K562 (cell line): Measurements from ENCODE around the gene NUP205. TPM values are rescaled to one million over a fixed set of nuclear protein-coding genes. Genes with fewer than 3 reads are reported as not detected.

Source experiments
- ATF1 ChIP-seq, 2 experiments: fragments of 450-650 bp in 1 of 2; IDR thresholded peaks; 2 replicates each; pipeline ENCODE4 v1.6.1; 2016; ENCODE audit warnings: missing compliant biosample characterization in 1 of 2, missing genetic modification characterization in 1 of 2
- CEBPG ChIP-seq, 3 experiments: fragments of 200-800 bp in 1 of 3; sonication (Bioruptor generic) in 1 of 3; sonication (generic) in 1 of 3; formaldehyde crosslinking in 1 of 3; IDR thresholded peaks in 2 of 3; conservative IDR thresholded peaks in 1 of 3; 2 replicates each; pipeline versions ENCODE4 v1.6.1 to v1.8.0; 2016 to 2022; ENCODE audit warnings: missing compliant biosample characterization in 2 of 3, missing genetic modification characterization in 2 of 3, mild to moderate bottlenecking in 1 of 3, missing genetic modification reagents in 1 of 3
- CHCHD3 ChIP-seq: fragments of 250-450 bp; sonication (Bioruptor Pico); IDR thresholded peaks from 2 replicates; pipeline ENCODE4 v2.1.2; 2022; ENCODE audit warnings: mild to moderate bottlenecking
- CTBP1 ChIP-seq: fragments of 450-650 bp; IDR thresholded peaks from 2 replicates; pipeline ENCODE4 v1.6.1; 2016; ENCODE audit warnings: borderline replicate concordance
- CXXC5 ChIP-seq: fragments of 250-450 bp; sonication (Bioruptor Pico); IDR thresholded peaks from 2 replicates; pipeline ENCODE4 v1.8.0; 2022; ENCODE audit warnings: inconsistent platforms, mild to moderate bottlenecking, moderate library complexity
- ILK ChIP-seq: fragments of 450-650 bp; IDR thresholded peaks from 2 replicates; pipeline ENCODE4 v1.6.1; 2016; ENCODE audit warnings: missing genetic modification characterization, low read depth, mild to moderate bottlenecking, missing compliant biosample characterization, moderate library complexity, borderline replicate concordance
- KDM1A ChIP-seq, 2 experiments: fragments of 450-650 bp; IDR thresholded peaks; 2 replicates each; pipeline ENCODE4 v1.6.1; 2016; ENCODE audit warnings: mild to moderate bottlenecking in 2 of 2
- KHSRP ChIP-seq: fragments of 450-650 bp; IDR thresholded peaks from 2 replicates; pipeline ENCODE4 v1.6.1; 2017
- MAFK ChIP-seq: IDR thresholded peaks from 2 replicates; pipeline ENCODE4 v1.6.1; 2011; ENCODE audit warnings: low read length, improper control_type of control experiment
- MEF2A ChIP-seq: IDR thresholded peaks from 2 replicates; pipeline ENCODE4 v1.6.1; 2011; ENCODE audit warnings: low read depth, mild to moderate bottlenecking, low read length, moderate library complexity; ENCODE audit not compliant: control insufficient read depth
- MEIS2 ChIP-seq: fragments of 450-650 bp; IDR thresholded peaks from 2 replicates; pipeline ENCODE4 v1.6.1; 2014; ENCODE audit warnings: mild to moderate bottlenecking; ENCODE audit not compliant: partially characterized antibody
- MTA3 ChIP-seq: fragments of 450-650 bp; formaldehyde crosslinking; IDR thresholded peaks from 2 replicates; pipeline ENCODE4 v1.6.1; 2017; ENCODE audit warnings: mild to moderate bottlenecking, borderline replicate concordance
- MYNN ChIP-seq, 2 experiments: sonication (generic); formaldehyde crosslinking in 1 of 2; IDR thresholded peaks; 2 replicates each; pipeline versions ENCODE4 v1.5.0 to v1.6.1; 2016 to 2020; ENCODE audit warnings: antibody characterized with exemption in 1 of 2, missing genetic modification reagents in 1 of 2
- NR2C1 ChIP-seq, 2 experiments: fragments of 450-650 bp; IDR thresholded peaks; 2 replicates each; pipeline ENCODE4 v1.6.1; 2017; ENCODE audit warnings: mild to moderate bottlenecking in 2 of 2, antibody characterized with exemption in 1 of 2, inconsistent platforms in 1 of 2, missing compliant biosample characterization in 1 of 2, missing genetic modification characterization in 1 of 2
- RBBP5 ChIP-seq: fragments of 200-600 bp; sonication (generic); IDR thresholded peaks from 2 replicates; pipeline ENCODE4 v1.6.1; 2012; ENCODE audit warnings: borderline replicate concordance, mild to moderate bottlenecking, low read length, control low read depth, inconsistent platforms; ENCODE audit not compliant: insufficient read depth, poor library complexity, severe bottlenecking
- RBM22 ChIP-seq: fragments of 200-400 bp; formaldehyde crosslinking; IDR thresholded peaks from 2 replicates; pipeline ENCODE4 v1.6.1; 2018; ENCODE audit warnings: low read length, low read depth; ENCODE audit not compliant: poor library complexity, severe bottlenecking
- RCOR1 ChIP-seq, 2 experiments: IDR thresholded peaks; 2 replicates each; pipeline ENCODE4 v1.6.1; 2012; ENCODE audit warnings: low read depth in 2 of 2, low read length in 2 of 2, borderline replicate concordance in 1 of 2, improper control_type of control experiment in 1 of 2
- TEAD1 ChIP-seq, 2 experiments: fragments of 450-650 bp in 1 of 2; sonication (generic) in 1 of 2; formaldehyde crosslinking; IDR thresholded peaks; 2 replicates each; pipeline versions ENCODE4 v1.4.0 to v1.8.0; 2020 to 2022; ENCODE audit warnings: mild to moderate bottlenecking in 2 of 2, missing genetic modification reagents in 1 of 2
- ZBED1 ChIP-seq: IDR thresholded peaks from 2 replicates; pipeline ENCODE4 v1.6.1; 2014
- ZNF224 ChIP-seq: sonication (generic); formaldehyde crosslinking; IDR thresholded peaks from 2 replicates; pipeline ENCODE4 v1.8.0; 2022; ENCODE audit warnings: mild to moderate bottlenecking, missing genetic modification reagents
- ZNF347 ChIP-seq: fragments of 450-650 bp; formaldehyde crosslinking; IDR thresholded peaks from 2 replicates; pipeline ENCODE4 v1.4.0; 2020; ENCODE audit warnings: low read depth, mild to moderate bottlenecking, moderate library complexity
- ZNF408 ChIP-seq: fragments of 250-450 bp; sonication (Bioruptor Pico); IDR thresholded peaks from 2 replicates; pipeline ENCODE4 v1.4.0; 2020; ENCODE audit warnings: low read depth, mild to moderate bottlenecking, moderate library complexity
- polyA plus RNA-seq, 8 experiments: library from polyadenylated mRNA; depleted of rRNA in 4 of 8; stranded (reverse) in 5 of 8; unstranded in 3 of 8; fragments of >200 nt; fragmentation: Nextera tagmentation in 2 of 8; fragmentation: Illumina TruSeq in 1 of 8; extraction: Ambion mirVana in 2 of 8; extraction: Trizol in 1 of 8; gene quantifications; 2 replicates each; pipeline versions ENCODE4 v1.2.1 to v1.2.3, GENCODE V29; 2011 to 2014; ENCODE audit warnings: inconsistent platforms in 1 of 8, missing spikeins in 1 of 8
- total RNA-seq, 7 experiments: library from RNA; depleted of rRNA in 6 of 7; stranded (reverse); fragments of >200 nt in 6 of 7; fragmentation: Illumina TruSeq in 2 of 7; extraction: Trizol in 2 of 7; gene quantifications; 2 replicates each; pipeline versions ENCODE4 v1.2.1 to v1.2.3, GENCODE V29; 2011 to 2021; ENCODE audit warnings: low replicate concordance in 1 of 7
- TF ChIP-seq, protein P1 (sequence below): fragments of 450-650 bp; formaldehyde crosslinking; IDR thresholded peaks from 2 replicates; pipeline ENCODE4 v1.4.0; 2020; ENCODE audit warnings: mild to moderate bottlenecking, moderate library complexity
- TF ChIP-seq, protein P2 (sequence below), 2 experiments: fragments of 200-800 bp in 1 of 2; sonication (Bioruptor generic) in 1 of 2; sonication (generic) in 1 of 2; formaldehyde crosslinking in 1 of 2; IDR thresholded peaks in 1 of 2; conservative IDR thresholded peaks in 1 of 2; 2 replicates each; pipeline versions ENCODE4 v1.5.0 to v1.6.1; 2016 to 2020; ENCODE audit warnings: missing compliant biosample characterization in 1 of 2, missing genetic modification characterization in 1 of 2, missing genetic modification reagents in 1 of 2

Gene NUP205
- total and polyA plus RNA-seq, 9 of the 15 experiments (the other 6 are each of a cell fraction or from before 2014, with no cell fraction given): 101 to 282 (median 193) TPM

GRCh38 chr7:135650831-135651573 is 93.3 kb downstream of the NUP205 start (continued):
- no peak for TF ChIP-seq ATF1 (CRISPR knock-in tag; IDR thresholded peaks at IDR 0.05)
- peak; percentile 97 for TF ChIP-seq ATF1 (tag; IDR thresholded peaks at IDR 0.05)
- TF ChIP-seq MEIS2: peak; percentile 98
- TF ChIP-seq KHSRP: peak; percentile 41; the same call in 1 of the 2 replicates
- no peak; the same call in 1 of the 2 replicates for TF ChIP-seq MYNN (IDR thresholded peaks at IDR 0.05)
- no peak for TF ChIP-seq MYNN (CRISPR knock-in tag; IDR thresholded peaks at IDR 0.05)
- no peak for TF ChIP-seq MEF2A
- no peak for TF ChIP-seq CEBPG (CRISPR knock-in tag; IDR thresholded peaks at IDR 0.05)
- TF ChIP-seq CEBPG (tag; conservative IDR thresholded peaks at IDR 0.05 in 1 of 2, IDR thresholded peaks at IDR 0.05 in 1 of 2): peak in 1 of 2 experiments; percentile 39; a peak in 1 of 4 replicates
- TF ChIP-seq RCOR1 (IDR thresholded peaks at IDR 0.05; ENCODE audit: borderline replicate concordance in 1 of 2, low read depth in 2 of 2, low read length in 2 of 2): peak in 1 of 2 experiments; percentile 98; a peak in 2 of 4 replicates
- TF ChIP-seq ZNF347 (CRISPR knock-in tag): peak; percentile 7; the same call in 1 of the 2 replicates
- TF ChIP-seq ZNF408: no peak
- no peak for TF ChIP-seq RBM22
- TF ChIP-seq RBBP5: peak; percentile 32
- peak; percentile 98 for TF ChIP-seq CXXC5 (CRISPR knock-in tag)
- peak; percentile 79; the same call in 1 of the 2 replicates for TF ChIP-seq MTA3
- TF ChIP-seq TEAD1 (CRISPR knock-in tag; IDR thresholded peaks at IDR 0.05): peak in 1 of 2 experiments; percentile 94; a peak in 3 of 4 replicates
- no peak for TF ChIP-seq ZNF224 (CRISPR knock-in tag)
- peak; percentile 66; the same call in 1 of the 2 replicates for TF ChIP-seq ZBED1
- peak; percentile 96; the same call in 1 of the 2 replicates for TF ChIP-seq CTBP1
- TF ChIP-seq KDM1A (IDR thresholded peaks at IDR 0.05): peak; percentile 95 to 97
- TF ChIP-seq CHCHD3 (CRISPR knock-in tag): no peak
- TF ChIP-seq, protein P1, sequence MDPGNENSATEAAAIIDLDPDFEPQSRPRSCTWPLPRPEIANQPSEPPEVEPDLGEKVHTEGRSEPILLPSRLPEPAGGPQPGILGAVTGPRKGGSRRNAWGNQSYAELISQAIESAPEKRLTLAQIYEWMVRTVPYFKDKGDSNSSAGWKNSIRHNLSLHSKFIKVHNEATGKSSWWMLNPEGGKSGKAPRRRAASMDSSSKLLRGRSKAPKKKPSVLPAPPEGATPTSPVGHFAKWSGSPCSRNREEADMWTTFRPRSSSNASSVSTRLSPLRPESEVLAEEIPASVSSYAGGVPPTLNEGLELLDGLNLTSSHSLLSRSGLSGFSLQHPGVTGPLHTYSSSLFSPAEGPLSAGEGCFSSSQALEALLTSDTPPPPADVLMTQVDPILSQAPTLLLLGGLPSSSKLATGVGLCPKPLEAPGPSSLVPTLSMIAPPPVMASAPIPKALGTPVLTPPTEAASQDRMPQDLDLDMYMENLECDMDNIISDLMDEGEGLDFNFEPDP (CRISPR knock-in tag): no peak
- no peak for TF ChIP-seq ILK (tag)
- peak; percentile 31 for TF ChIP-seq MAFK
- no peak for TF ChIP-seq NR2C1 (IDR thresholded peaks at IDR 0.05)
- TF ChIP-seq NR2C1 (tag; IDR thresholded peaks at IDR 0.05): peak; percentile 47; the same call in 1 of the 2 replicates
- TF ChIP-seq, protein P2, sequence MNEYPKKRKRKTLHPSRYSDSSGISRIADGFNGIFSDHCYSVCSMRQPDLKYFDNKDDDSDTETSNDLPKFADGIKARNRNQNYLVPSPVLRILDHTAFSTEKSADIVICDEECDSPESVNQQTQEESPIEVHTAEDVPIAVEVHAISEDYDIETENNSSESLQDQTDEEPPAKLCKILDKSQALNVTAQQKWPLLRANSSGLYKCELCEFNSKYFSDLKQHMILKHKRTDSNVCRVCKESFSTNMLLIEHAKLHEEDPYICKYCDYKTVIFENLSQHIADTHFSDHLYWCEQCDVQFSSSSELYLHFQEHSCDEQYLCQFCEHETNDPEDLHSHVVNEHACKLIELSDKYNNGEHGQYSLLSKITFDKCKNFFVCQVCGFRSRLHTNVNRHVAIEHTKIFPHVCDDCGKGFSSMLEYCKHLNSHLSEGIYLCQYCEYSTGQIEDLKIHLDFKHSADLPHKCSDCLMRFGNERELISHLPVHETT (CRISPR knock-in tag; conservative IDR thresholded peaks at IDR 0.05 in 1 of 2, IDR thresholded peaks at IDR 0.05 in 1 of 2): peak in 1 of 2 experiments; percentile 50; a peak in 1 of 4 replicates
